ENCODE data around the gene PDZRN3. TPM values are rescaled to one million over a fixed set of nuclear protein-coding genes. Genes with fewer than 3 reads are reported as not detected.

The PDZRN3 gene
- total and polyA plus RNA-seq, 2 donors (not counting 1 experiment from before 2014, with no cell fraction given), result 14.6 to 56.3 TPM

DNA sequence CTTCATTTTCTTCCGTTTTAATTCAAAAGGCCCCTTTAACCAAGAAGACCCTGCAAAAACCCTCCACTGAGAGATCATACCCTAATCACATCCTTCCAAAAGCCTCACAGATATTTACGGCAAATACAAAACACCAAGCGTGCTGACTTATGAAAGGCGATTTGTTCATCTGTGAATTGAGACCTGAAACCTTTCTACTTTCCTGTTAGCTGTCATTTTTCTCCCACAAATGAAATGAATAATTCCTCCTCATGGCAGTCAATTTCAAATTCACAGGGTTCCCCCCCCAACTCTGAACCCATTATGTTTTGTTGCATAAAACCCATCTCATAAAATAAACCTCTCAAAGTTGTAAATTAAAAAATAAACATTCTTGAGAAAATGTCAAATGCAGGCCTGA lies 149.6 kb downstream of the PDZRN3 start:
- H3K27me3 ChIP-seq (ENCODE audit: control insufficient read depth, insufficient read depth, low read length), result no peaks in the 10 kb centered on the region
- H3K9me3 ChIP-seq (ENCODE audit: control insufficient read depth, insufficient read depth, low read depth, low read length), result no peaks in the 10 kb centered on the region
- no peaks in the 10 kb centered on the region for H3K4me1 ChIP-seq (ENCODE audit: control insufficient read depth, extremely low read depth, insufficient read depth, low read length)
- no peak overlapping the region for H3K4me2 ChIP-seq (ENCODE audit: extremely low read depth, insufficient read depth, low read length)
- no peak overlapping the region for H3K9ac ChIP-seq (ENCODE audit: insufficient read depth, low read length)
- H3K79me2 ChIP-seq (ENCODE audit: control insufficient read depth, insufficient read depth, low read length), result no peaks in the 10 kb centered on the region
- no peak overlapping the region for H3K27ac ChIP-seq (ENCODE audit: insufficient read depth, low read length)
- H3K4me3 ChIP-seq (replicated peaks in 1 of 4; ENCODE audit: control extremely low read depth in 1 of 4, insufficient read depth in 1 of 4, low read depth in 3 of 4, low read length in 4 of 4), result no peak overlapping the region
- no peak for DNase-seq (ENCODE audit: low read depth in 2 of 2)
- H3K36me3 ChIP-seq (ENCODE audit: control insufficient read depth, insufficient read depth, low read length), result no peaks in the 10 kb centered on the region
- TF ChIP-seq, protein P1, sequence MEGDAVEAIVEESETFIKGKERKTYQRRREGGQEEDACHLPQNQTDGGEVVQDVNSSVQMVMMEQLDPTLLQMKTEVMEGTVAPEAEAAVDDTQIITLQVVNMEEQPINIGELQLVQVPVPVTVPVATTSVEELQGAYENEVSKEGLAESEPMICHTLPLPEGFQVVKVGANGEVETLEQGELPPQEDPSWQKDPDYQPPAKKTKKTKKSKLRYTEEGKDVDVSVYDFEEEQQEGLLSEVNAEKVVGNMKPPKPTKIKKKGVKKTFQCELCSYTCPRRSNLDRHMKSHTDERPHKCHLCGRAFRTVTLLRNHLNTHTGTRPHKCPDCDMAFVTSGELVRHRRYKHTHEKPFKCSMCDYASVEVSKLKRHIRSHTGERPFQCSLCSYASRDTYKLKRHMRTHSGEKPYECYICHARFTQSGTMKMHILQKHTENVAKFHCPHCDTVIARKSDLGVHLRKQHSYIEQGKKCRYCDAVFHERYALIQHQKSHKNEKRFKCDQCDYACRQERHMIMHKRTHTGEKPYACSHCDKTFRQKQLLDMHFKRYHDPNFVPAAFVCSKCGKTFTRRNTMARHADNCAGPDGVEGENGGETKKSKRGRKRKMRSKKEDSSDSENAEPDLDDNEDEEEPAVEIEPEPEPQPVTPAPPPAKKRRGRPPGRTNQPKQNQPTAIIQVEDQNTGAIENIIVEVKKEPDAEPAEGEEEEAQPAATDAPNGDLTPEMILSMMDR (conservative IDR thresholded peaks at IDR 0.05 in 1 of 2, IDR thresholded peaks at IDR 0.05 in 1 of 2; ENCODE audit: low read depth in 1 of 2, low read length in 2 of 2), result no peak
- TF ChIP-seq EZH2 (IDR thresholded peaks at IDR 0.05; ENCODE audit: low read length, missing control alignments), result no peak
- H4K20me1 ChIP-seq (ENCODE audit: control insufficient read depth, extremely low read depth, insufficient read depth, low read length), result peaks cover 1% of the 10 kb centered on the region
- H2AFZ ChIP-seq (ENCODE audit: low read length), result no peak overlapping the region

DNA sequence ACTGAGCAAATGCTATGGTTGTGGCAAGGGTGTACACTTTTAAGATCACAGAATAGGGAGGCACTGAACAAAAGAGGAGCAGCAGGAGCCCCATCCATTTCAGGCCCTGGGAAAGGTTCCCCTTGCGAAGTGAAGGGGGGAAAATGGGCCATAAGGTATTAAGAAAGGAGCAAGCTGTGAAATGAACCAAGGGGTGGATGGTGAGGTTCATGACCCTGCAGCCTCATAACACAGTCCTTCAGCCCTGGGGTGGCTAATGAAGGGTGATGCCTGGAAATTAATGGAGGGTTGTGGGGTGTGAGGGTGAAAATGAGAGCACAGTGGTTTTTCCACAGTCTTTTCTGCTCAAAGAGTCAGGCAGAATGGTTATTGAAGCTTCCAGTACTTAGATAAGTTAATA lies 150.1 kb downstream of the PDZRN3 start:
- Histone ChIP-seq H3K9me3 (ENCODE audit: control insufficient read depth, insufficient read depth, low read depth, low read length) (no peaks in the 10 kb centered on the region), H2AFZ (ENCODE audit: low read length) (no peak overlapping the region), H3K27ac (ENCODE audit: insufficient read depth, low read length) (no peak overlapping the region), H3K36me3 (ENCODE audit: control insufficient read depth, insufficient read depth, low read length) (no peaks in the 10 kb centered on the region), H3K9ac (ENCODE audit: insufficient read depth, low read length) (no peak overlapping the region), H4K20me1 (ENCODE audit: control insufficient read depth, extremely low read depth, insufficient read depth, low read length) (peaks cover 1% of the 10 kb centered on the region), H3K27me3 (ENCODE audit: control insufficient read depth, insufficient read depth, low read length) (no peaks in the 10 kb centered on the region), H3K79me2 (ENCODE audit: control insufficient read depth, insufficient read depth, low read length) (no peaks in the 10 kb centered on the region), H3K4me3 (replicated peaks in 1 of 4; ENCODE audit: control extremely low read depth in 1 of 4, insufficient read depth in 1 of 4, low read depth in 3 of 4, low read length in 4 of 4) (no peak overlapping the region), H3K4me2 (ENCODE audit: extremely low read depth, insufficient read depth, low read length) (no peak overlapping the region), H3K4me1 (ENCODE audit: control insufficient read depth, extremely low read depth, insufficient read depth, low read length) (no peaks in the 10 kb centered on the region)
- DNase-seq (ENCODE audit: low read depth in 2 of 2), result no peak
- no peak for TF ChIP-seq EZH2 (IDR thresholded peaks at IDR 0.05; ENCODE audit: low read length, missing control alignments)
- TF ChIP-seq, protein P1 (conservative IDR thresholded peaks at IDR 0.05 in 1 of 2, IDR thresholded peaks at IDR 0.05 in 1 of 2; ENCODE audit: low read depth in 1 of 2, low read length in 2 of 2), result no peak

DNA sequence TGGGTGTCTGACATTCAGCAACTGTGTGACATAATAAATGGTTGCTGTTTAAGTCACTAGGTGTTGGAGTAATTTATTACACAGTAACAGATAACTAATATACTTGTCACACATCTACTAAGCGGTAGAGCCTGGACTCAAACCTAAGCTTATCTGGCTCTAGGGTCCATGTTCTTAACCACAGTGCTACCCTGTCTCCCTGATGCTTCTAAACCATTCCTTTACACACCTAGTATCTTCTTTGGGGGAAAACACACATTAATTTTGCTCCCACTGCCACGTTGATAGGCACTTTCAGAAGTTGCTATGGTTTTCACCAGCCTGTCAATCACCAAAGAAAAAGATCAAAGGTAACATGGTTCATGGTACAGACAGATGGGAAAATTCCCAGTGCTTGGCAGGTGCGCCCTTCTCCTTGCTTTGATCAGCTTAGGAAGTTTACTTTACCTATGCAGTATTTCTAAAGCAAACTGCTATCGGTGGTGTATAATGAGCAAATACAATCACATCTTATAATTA lies 150.8 kb downstream of the PDZRN3 start:
- Histone ChIP-seq H3K9me3 (ENCODE audit: control insufficient read depth, insufficient read depth, low read depth, low read length) (no peaks in the 10 kb centered on the region), H3K9ac (ENCODE audit: insufficient read depth, low read length) (no peak overlapping the region), H3K36me3 (ENCODE audit: control insufficient read depth, insufficient read depth, low read length) (no peaks in the 10 kb centered on the region), H3K4me3 (replicated peaks in 1 of 4; ENCODE audit: control extremely low read depth in 1 of 4, insufficient read depth in 1 of 4, low read depth in 3 of 4, low read length in 4 of 4) (no peak overlapping the region), H4K20me1 (ENCODE audit: control insufficient read depth, extremely low read depth, insufficient read depth, low read length) (peaks cover 1% of the 10 kb centered on the region), H3K27me3 (ENCODE audit: control insufficient read depth, insufficient read depth, low read length) (no peaks in the 10 kb centered on the region), H3K4me2 (ENCODE audit: extremely low read depth, insufficient read depth, low read length) (no peak overlapping the region), H3K27ac (ENCODE audit: insufficient read depth, low read length) (no peak overlapping the region), H2AFZ (ENCODE audit: low read length) (no peak overlapping the region), H3K79me2 (ENCODE audit: control insufficient read depth, insufficient read depth, low read length) (no peaks in the 10 kb centered on the region), H3K4me1 (ENCODE audit: control insufficient read depth, extremely low read depth, insufficient read depth, low read length) (no peaks in the 10 kb centered on the region)
- no peak for DNase-seq (ENCODE audit: low read depth in 2 of 2)
- no peak for TF ChIP-seq EZH2 (IDR thresholded peaks at IDR 0.05; ENCODE audit: low read length, missing control alignments)
- TF ChIP-seq, protein P1 (conservative IDR thresholded peaks at IDR 0.05 in 1 of 2, IDR thresholded peaks at IDR 0.05 in 1 of 2; ENCODE audit: low read depth in 1 of 2, low read length in 2 of 2), result no peak

All from fibroblast of lung (primary cell).